Lower leg skin (tissue), 3 donors: ENCODE measurements around the gene ZNF91.

Experiments
- CTCF ChIP-seq, 3 donors: fragments of 450-650 bp; IDR thresholded peaks; one replicate each; pipeline ENCODE4 v1.5.1; 2016; ENCODE audit warnings: antibody characterized with exemption in 3 of 3, mild to moderate bottlenecking in 3 of 3, moderate library complexity in 2 of 3
- POLR2A ChIP-seq, 2 donors: fragments of 450-650 bp; IDR thresholded peaks; one replicate each; pipeline ENCODE4 v1.6.1; 2016 to 2017; ENCODE audit warnings: antibody characterized with exemption in 2 of 2, mild to moderate bottlenecking in 1 of 2, moderate library complexity in 1 of 2

- TF ChIP-seq CTCF (IDR thresholded peaks at IDR 0.05) = no peak
- TF ChIP-seq POLR2A (IDR thresholded peaks at IDR 0.05) = no peak
Measured at GRCh38 chr19:23294141-23294540, 101.1 kb downstream of the ZNF91 start.
